GM13976 (cell line): ENCODE results near the gene MTG2.

Source experiments
- DNase-seq: peaks from one replicate; pipeline ENCODE4 v3.0.0; 2012; ENCODE audit warnings: low spot score
- CTCF ChIP-seq: IDR thresholded peaks from 2 replicates; pipeline ENCODE4 v1.5.1; 2012; ENCODE audit warnings: borderline replicate concordance, mild to moderate bottlenecking; ENCODE audit not compliant: insufficient read depth; ENCODE audit errors: extremely low read depth, missing control alignments, control extremely low read depth
- in situ Hi-C: fragments of 300-500 bp; cut with MboI; formaldehyde crosslinking; loops from one replicate; pipeline ENCODE4 v1.12.0; 2022; ENCODE audit warnings: low sequenced_read_pairs, mixed read lengths, inconsistent platforms; ENCODE audit not compliant: unreplicated experiment

MTG2 gene

GRCh38 chr20:62227977-62228958 lies 45.4 kb downstream of the MTG2 start:
- in situ Hi-C loops: no loop called here
- no peak for DNase-seq
- TF ChIP-seq CTCF: no peak

GRCh38 chr20:62228982-62229545 lies 46.2 kb downstream of the MTG2 start:
- no peak for TF ChIP-seq CTCF
- in situ Hi-C loops: no loop called here
- DNase-seq: no peak

- in situ Hi-C loops: no loop called here
- no peak for TF ChIP-seq CTCF
- DNase-seq: no peak
These were observed 46.8 kb downstream of the MTG2 start for GRCh38 chr20:62229667-62230066.

GRCh38 chr20:62230276-62230675 lies 47.4 kb downstream of the MTG2 start:
- DNase-seq: no peak
- TF ChIP-seq CTCF: no peak
- in situ Hi-C loops: no loop called here

GRCh38 chr20:62230696-62231095 lies 47.9 kb downstream of the MTG2 start:
- DNase-seq: no peak
- in situ Hi-C loops: no loop called here
- no peak for TF ChIP-seq CTCF

GRCh38 chr20:62231292-62231691 lies 48.5 kb downstream of the MTG2 start:
- TF ChIP-seq CTCF: no peak
- no peak for DNase-seq
- in situ Hi-C loops: no loop called here
